OCI-LY7 (cell line): ENCODE results near the gene BDKRB1. TPM values are rescaled to one million over a fixed set of nuclear protein-coding genes. Genes with fewer than 3 reads are reported as not detected.

Experiments
- BruUV-seq: library from RNA; stranded (reverse); fragments of 400-500 nt; replicated peaks from 2 replicates; lab custom pipeline; 2021; lab: Mats Ljungman, UMichigan
- CTCF ChIA-PET: fragments of 300-600 bp; sonication (Branson Sonifier 250); formaldehyde crosslinking; loops from one replicate; lab custom pipeline; 2022; ENCODE audit warnings: antibody characterized with exemption; ENCODE audit not compliant: unreplicated experiment; lab: Charles Lee
- POLR2A ChIA-PET: fragments of 300-600 bp; sonication (Branson Sonifier 250); formaldehyde crosslinking; loops from one replicate; lab custom pipeline; 2022; ENCODE audit warnings: antibody characterized with exemption; lab: Charles Lee
- DNase-seq: peaks from one replicate; pipeline ENCODE4 v3.0.0-alpha.2; 2015; ENCODE audit warnings: low spot score
- H2AFZ ChIP-seq: fragments of 200-600 bp; sonication (generic), shearing (Covaris generic); 2 replicates; pipeline ENCODE4 v1.6.1; 2014; ENCODE audit warnings: mild to moderate bottlenecking, antibody characterized with exemption, low read length, moderate library complexity
- H3K27ac ChIP-seq: fragments of 200-600 bp; sonication (generic); 2 replicates; pipeline ENCODE4 v1.5.1; 2014; ENCODE audit warnings: mixed run types, low read depth, mild to moderate bottlenecking, moderate library complexity, low read length, inconsistent platforms; ENCODE audit not compliant: poor library complexity, severe bottlenecking
- H3K36me3 ChIP-seq: fragments of 200-600 bp; sonication (generic); 2 replicates; pipeline ENCODE4 v1.6.1; 2014; ENCODE audit warnings: mild to moderate bottlenecking, antibody characterized with exemption, low read length, moderate library complexity, mixed read lengths; ENCODE audit not compliant: insufficient read depth
- H3K4me1 ChIP-seq: fragments of 200-600 bp; sonication (generic); 2 replicates; pipeline ENCODE4 v1.5.1; 2014; ENCODE audit warnings: mild to moderate bottlenecking, low read length; ENCODE audit not compliant: insufficient read depth, poor library complexity, severe bottlenecking
- H3K4me2 ChIP-seq: fragments of 200-600 bp; sonication (generic); 2 replicates; pipeline ENCODE4 v1.6.1; 2014; ENCODE audit warnings: mild to moderate bottlenecking, low read length
- H3K4me3 ChIP-seq: fragments of 200-600 bp; sonication (generic); 2 replicates; pipeline ENCODE4 v1.5.1; 2014; ENCODE audit warnings: mild to moderate bottlenecking, low read depth, low read length; ENCODE audit not compliant: poor library complexity, severe bottlenecking
- H3K79me2 ChIP-seq: fragments of 200-600 bp; sonication (generic); 2 replicates; pipeline ENCODE4 v1.6.1; 2016; ENCODE audit warnings: low read depth, mild to moderate bottlenecking, low read length, moderate library complexity, mixed read lengths; ENCODE audit not compliant: insufficient read depth
- H3K9me2 ChIP-seq: fragments of 200-600 bp; sonication (generic); 2 replicates; pipeline ENCODE4 v1.6.1; 2016; ENCODE audit warnings: mild to moderate bottlenecking, low read length, mixed read lengths; ENCODE audit not compliant: insufficient read depth
- H3K9me3 ChIP-seq: fragments of 200-600 bp; sonication (generic); 2 replicates; pipeline ENCODE4 v1.6.1; 2014; ENCODE audit warnings: mild to moderate bottlenecking, mixed run types, low read length, mixed read lengths
- H4K20me1 ChIP-seq: fragments of 200-600 bp; sonication (generic); 2 replicates; pipeline ENCODE4 v1.6.1; 2014; ENCODE audit warnings: mild to moderate bottlenecking, antibody characterized with exemption, low read length, moderate library complexity, mixed read lengths; ENCODE audit not compliant: insufficient read depth
- EZH2phosphoT487 ChIP-seq: fragments of 200-600 bp; sonication (generic); IDR thresholded peaks from 2 replicates; pipeline ENCODE4 v1.6.1; 2018; ENCODE audit warnings: low read depth, borderline replicate concordance, mild to moderate bottlenecking, mixed run types, antibody characterized with exemption, low read length, moderate library complexity, mixed read lengths
- intact Hi-C: fragments of 100-400 bp; cut with micrococcal nuclease; formaldehyde crosslinking; loops from one replicate; pipeline ENCODE4 v1.10.0; 2022; ENCODE audit not compliant: unreplicated experiment
- total RNA-seq, 2 experiments: library from RNA; depleted of rRNA in 1 of 2; stranded (reverse); fragments of >200 nt in 1 of 2; shearing (Covaris generic) in 1 of 2; gene quantifications; 2 replicates each; pipeline ENCODE4 v1.2.3, GENCODE V29; 2014 to 2022
- TF ChIP-seq, protein P1 (sequence below): fragments of 200-600 bp; sonication (generic); conservative IDR thresholded peaks from 2 replicates; pipeline ENCODE4 v1.5.1; 2014; ENCODE audit warnings: mild to moderate bottlenecking, antibody characterized with exemption, low read length, moderate library complexity, mixed read lengths

Gene BDKRB1
- total RNA-seq, 2 experiments from 2014 or later: not detected

DNA sequence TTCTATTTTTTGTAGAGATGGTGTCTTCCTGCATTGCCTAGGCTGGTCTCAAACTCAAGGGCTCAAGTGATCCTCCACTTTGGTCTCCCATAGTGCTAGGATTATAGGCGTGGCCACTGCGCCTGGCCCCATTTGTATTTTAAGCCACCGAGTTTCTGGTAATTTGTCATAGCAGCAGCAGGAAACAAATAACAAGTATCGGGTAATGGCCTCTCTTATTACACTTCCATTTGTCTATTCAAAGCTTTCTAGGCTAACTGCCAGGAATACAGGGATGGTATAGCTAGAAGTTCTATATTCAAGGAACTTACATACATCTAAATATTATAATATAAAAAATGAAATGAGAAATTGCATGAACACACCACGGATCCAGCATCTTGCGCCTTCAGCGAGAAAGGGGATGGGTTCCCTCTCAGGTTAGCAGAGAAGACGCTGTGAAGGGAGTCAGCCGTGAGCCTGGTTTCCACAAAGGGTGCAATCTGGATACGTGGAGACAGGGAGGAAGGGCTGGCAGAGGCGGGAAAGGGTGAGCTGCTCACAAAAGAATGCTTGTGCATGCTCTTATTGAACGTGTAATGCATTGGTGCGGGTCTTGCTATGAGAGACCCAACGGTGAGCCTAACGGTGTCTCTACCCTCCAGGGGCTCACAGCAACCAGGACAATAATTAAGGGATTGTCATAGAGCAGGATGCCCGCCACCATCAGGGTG, 9.5 kb downstream of the BDKRB1 start:
- intact Hi-C loops: no loop called here
- Histone ChIP-seq H3K9me2 (no peaks in the 10 kb centered on the region), H3K9me3 (no peaks in the 10 kb centered on the region), H2AFZ (no peak overlapping the region), H3K36me3 (no peaks in the 10 kb centered on the region), H3K4me3 (no peak overlapping the region), H4K20me1 (no peaks in the 10 kb centered on the region), H3K4me2 (no peak overlapping the region), H3K4me1 (no peaks in the 10 kb centered on the region), H3K27ac (no peak overlapping the region), H3K79me2 (no peaks in the 10 kb centered on the region)
- no peak for TF ChIP-seq EZH2phosphoT487
- TF ChIP-seq, protein P1, sequence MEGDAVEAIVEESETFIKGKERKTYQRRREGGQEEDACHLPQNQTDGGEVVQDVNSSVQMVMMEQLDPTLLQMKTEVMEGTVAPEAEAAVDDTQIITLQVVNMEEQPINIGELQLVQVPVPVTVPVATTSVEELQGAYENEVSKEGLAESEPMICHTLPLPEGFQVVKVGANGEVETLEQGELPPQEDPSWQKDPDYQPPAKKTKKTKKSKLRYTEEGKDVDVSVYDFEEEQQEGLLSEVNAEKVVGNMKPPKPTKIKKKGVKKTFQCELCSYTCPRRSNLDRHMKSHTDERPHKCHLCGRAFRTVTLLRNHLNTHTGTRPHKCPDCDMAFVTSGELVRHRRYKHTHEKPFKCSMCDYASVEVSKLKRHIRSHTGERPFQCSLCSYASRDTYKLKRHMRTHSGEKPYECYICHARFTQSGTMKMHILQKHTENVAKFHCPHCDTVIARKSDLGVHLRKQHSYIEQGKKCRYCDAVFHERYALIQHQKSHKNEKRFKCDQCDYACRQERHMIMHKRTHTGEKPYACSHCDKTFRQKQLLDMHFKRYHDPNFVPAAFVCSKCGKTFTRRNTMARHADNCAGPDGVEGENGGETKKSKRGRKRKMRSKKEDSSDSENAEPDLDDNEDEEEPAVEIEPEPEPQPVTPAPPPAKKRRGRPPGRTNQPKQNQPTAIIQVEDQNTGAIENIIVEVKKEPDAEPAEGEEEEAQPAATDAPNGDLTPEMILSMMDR: no peak
- no TSS peak for BruUV-seq
- POLR2A ChIA-PET: no interaction called here
- CTCF ChIA-PET: no interaction called here
- no peak for DNase-seq

DNA sequence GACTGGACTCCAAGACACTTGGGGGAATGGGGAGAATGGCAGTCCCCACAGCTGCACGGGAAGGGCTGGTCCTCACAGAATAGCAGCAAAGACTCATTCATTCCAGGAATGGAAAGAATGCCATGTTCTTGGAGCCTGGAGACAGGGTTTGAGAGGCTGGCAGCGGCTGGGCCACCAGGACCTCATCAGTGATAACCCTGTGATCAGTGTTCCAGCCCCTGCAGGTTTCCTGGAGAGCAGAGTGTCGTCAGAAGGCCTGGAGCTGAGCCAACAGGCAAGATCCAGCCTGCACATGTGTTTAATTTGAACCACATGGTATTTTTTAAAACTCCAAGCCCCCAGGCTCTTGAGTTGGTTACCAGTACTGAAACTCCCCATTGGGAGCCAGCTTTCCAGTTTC, 11.3 kb downstream of the BDKRB1 start:
- DNase-seq: no peak
- CTCF ChIA-PET: no interaction called here
- no TSS peak for BruUV-seq
- H3K4me2 ChIP-seq: no peak overlapping the region
- H3K4me1 ChIP-seq: no peaks in the 10 kb centered on the region
- H2AFZ ChIP-seq: no peak overlapping the region
- no peak overlapping the region for H3K4me3 ChIP-seq
- no peaks in the 10 kb centered on the region for H3K9me3 ChIP-seq
- H3K36me3 ChIP-seq: no peaks in the 10 kb centered on the region
- H3K79me2 ChIP-seq: no peaks in the 10 kb centered on the region
- intact Hi-C loops: no loop called here
- POLR2A ChIA-PET: no interaction called here
- no peaks in the 10 kb centered on the region for H3K9me2 ChIP-seq
- H3K27ac ChIP-seq: no peak overlapping the region
- H4K20me1 ChIP-seq: no peaks in the 10 kb centered on the region
- TF ChIP-seq, protein P1: no peak
- no peak for TF ChIP-seq EZH2phosphoT487

DNA sequence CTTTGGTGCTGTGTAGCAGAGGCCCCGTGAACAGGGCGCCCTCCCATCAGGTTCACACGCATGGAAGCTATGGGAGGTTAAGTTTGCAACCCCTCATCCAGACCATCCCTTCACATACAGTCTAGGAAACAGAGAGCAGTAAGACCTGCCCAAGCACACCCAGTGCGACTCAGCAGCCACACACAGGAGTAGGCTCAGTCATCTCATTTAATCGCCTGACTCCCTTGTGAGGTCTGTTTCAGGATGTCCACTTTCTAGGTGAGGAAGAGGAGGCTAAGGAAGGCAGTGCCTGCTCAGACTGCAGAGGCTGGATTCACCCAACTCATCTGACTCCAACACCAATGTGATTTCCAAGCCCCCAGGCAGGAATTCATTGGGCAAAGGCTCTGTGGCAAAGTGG, 11.9 kb downstream of the BDKRB1 start:
- Histone ChIP-seq H3K9me2 (no peaks in the 10 kb centered on the region), H3K36me3 (no peaks in the 10 kb centered on the region), H3K4me1 (no peaks in the 10 kb centered on the region), H3K79me2 (no peaks in the 10 kb centered on the region), H3K4me2 (no peak overlapping the region), H3K27ac (no peak overlapping the region), H4K20me1 (no peaks in the 10 kb centered on the region), H3K4me3 (no peak overlapping the region), H3K9me3 (no peaks in the 10 kb centered on the region), H2AFZ (no peak overlapping the region)
- BruUV-seq: no TSS peak
- TF ChIP-seq, protein P1: no peak
- TF ChIP-seq EZH2phosphoT487: no peak
- intact Hi-C loops: no loop called here
- ChIA-PET CTCF (no interaction called here), POLR2A (no interaction called here)
- DNase-seq: no peak
